Measurements from ENCODE around the gene LTC4S.

- TF ChIP-seq, protein P1, sequence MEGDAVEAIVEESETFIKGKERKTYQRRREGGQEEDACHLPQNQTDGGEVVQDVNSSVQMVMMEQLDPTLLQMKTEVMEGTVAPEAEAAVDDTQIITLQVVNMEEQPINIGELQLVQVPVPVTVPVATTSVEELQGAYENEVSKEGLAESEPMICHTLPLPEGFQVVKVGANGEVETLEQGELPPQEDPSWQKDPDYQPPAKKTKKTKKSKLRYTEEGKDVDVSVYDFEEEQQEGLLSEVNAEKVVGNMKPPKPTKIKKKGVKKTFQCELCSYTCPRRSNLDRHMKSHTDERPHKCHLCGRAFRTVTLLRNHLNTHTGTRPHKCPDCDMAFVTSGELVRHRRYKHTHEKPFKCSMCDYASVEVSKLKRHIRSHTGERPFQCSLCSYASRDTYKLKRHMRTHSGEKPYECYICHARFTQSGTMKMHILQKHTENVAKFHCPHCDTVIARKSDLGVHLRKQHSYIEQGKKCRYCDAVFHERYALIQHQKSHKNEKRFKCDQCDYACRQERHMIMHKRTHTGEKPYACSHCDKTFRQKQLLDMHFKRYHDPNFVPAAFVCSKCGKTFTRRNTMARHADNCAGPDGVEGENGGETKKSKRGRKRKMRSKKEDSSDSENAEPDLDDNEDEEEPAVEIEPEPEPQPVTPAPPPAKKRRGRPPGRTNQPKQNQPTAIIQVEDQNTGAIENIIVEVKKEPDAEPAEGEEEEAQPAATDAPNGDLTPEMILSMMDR (IDR thresholded peaks at IDR 0.05; ENCODE audit: extremely low read depth in 1 of 2, insufficient read depth in 1 of 2, low read depth in 1 of 2, low read length in 2 of 2) = no peak
- peak; percentile 86 for TF ChIP-seq MAX (IDR thresholded peaks at IDR 0.05; ENCODE audit: insufficient read depth, insufficient read length)
- TF ChIP-seq POLR2A (IDR thresholded peaks at IDR 0.05; ENCODE audit: low read depth, low read length) = no peak
- TF ChIP-seq POLR2AphosphoS5 (IDR thresholded peaks at IDR 0.05; ENCODE audit: insufficient read depth, low read depth, low read length) = no peak
- TF ChIP-seq JUN (IDR thresholded peaks at IDR 0.05; ENCODE audit: borderline replicate concordance, insufficient read depth, insufficient read length, low read depth) = no peak
- TF ChIP-seq EZH2 (IDR thresholded peaks at IDR 0.05; ENCODE audit: borderline replicate concordance, low read depth, low read length, severe bottlenecking) = no peak
- peak; percentile 37 for TF ChIP-seq MYC (IDR thresholded peaks at IDR 0.05; ENCODE audit: low read depth, low read length)
- no peak for TF ChIP-seq GATA2 (IDR thresholded peaks at IDR 0.05; ENCODE audit: insufficient read depth, insufficient read length, low read depth, low read length)
- no peak for TF ChIP-seq FOS (IDR thresholded peaks at IDR 0.05; ENCODE audit: borderline replicate concordance, insufficient read depth, low read length)
Observed at GRCh38 chr5:179819296-179820126, 25.7 kb downstream of the LTC4S start.

All from endothelial cell of umbilical vein (primary cell).